ENCODE results near the gene C12orf54. TPM values are rescaled to one million over a fixed set of nuclear protein-coding genes. Genes with fewer than 3 reads are reported as not detected.

C12orf54 gene
- total and polyA plus RNA-seq, 10 of the 15 experiments (the other 5 are each of a cell fraction or from before 2014, with no cell fraction given): 0.79 to 7.8 (median 4.2) TPM

DNA sequence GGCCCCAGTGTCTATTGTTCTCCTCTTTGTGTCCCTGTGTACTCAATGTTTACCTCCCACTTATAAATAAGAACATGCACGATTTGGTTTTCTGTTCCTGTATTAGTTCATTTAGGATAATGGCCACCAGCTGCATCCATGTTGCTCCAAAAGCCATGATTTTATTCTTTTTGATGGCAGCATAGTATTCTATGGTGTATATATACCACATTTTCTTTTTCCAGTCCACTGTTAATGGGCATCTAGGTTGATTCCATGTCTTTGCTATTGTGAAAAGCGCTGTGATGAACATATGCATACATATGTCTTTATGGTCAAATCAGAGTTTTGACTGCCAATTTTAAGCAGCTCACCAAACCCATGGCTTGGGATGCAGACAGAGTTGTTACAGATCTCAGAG is 27.2 kb upstream of the C12orf54 start:
- POLR2A ChIA-PET: no interaction called here
- RAD21 ChIA-PET (ENCODE audit: unreplicated experiment): no interaction called here
- H3K4me2 ChIP-seq (ENCODE audit: control insufficient read depth, insufficient read depth): no peak overlapping the region
- H3K9ac ChIP-seq (ENCODE audit: control insufficient read depth, insufficient read depth, low read length): no peak overlapping the region
- no peaks in the 10 kb centered on the region for H3K79me2 ChIP-seq (ENCODE audit: control insufficient read depth, insufficient read depth, low read length)
- ATAC-seq (no peak), DNase-seq (ENCODE audit: low read depth, low spot score) (no peak), FAIRE-seq (no peak)
- intact Hi-C loops (cut with micrococcal nuclease; ENCODE audit: unreplicated experiment): loop anchor here (5.0 to 10.0 kb wide), 2 partner anchors 72 to 160 kb away; partner anchors contain the start of gene OR8S1
- no peaks in the 10 kb centered on the region for H3K27me3 ChIP-seq (replicated peaks in 1 of 2; ENCODE audit: control insufficient read depth in 2 of 2, insufficient read depth in 2 of 2, low read length in 1 of 2)
- no peaks in the 10 kb centered on the region for H4K20me1 ChIP-seq (ENCODE audit: control insufficient read depth, insufficient read depth)
- H3K27ac ChIP-seq (ENCODE audit: control insufficient read depth, insufficient read depth): no peak overlapping the region
- SMC1A ChIA-PET (ENCODE audit: uncharacterized antibody, unreplicated experiment): interaction anchor here (0.9 to 1.8 kb wide), 3 partner anchors 9 to 163 kb away, joined by 4 to 6 read pairs (median 4); no protein-coding TSS in a partner anchor
- H3K9me3 ChIP-seq (replicated peaks; ENCODE audit: control insufficient read depth, insufficient read depth, low read length): no peaks in the 10 kb centered on the region
- WGBS (ENCODE audit: insufficient coverage, insufficient replicate concordance, low lambda C conversion rate, missing lambda C conversion rate): 19% methylated on average over 2 of the region's 2 CpGs
- TF ChIP-seq NFIC (IDR thresholded peaks at IDR 0.05; ENCODE audit: low read depth, low read length) (no peak), SIN3A (IDR thresholded peaks at IDR 0.05; ENCODE audit: low read depth, low read length) (no peak), FOS (IDR thresholded peaks at IDR 0.05; ENCODE audit: borderline replicate concordance, extremely low read depth, insufficient read length) (no peak), HDGF (IDR thresholded peaks at IDR 0.05) (no peak), MXI1 (IDR thresholded peaks at IDR 0.05; ENCODE audit: low read depth, low read length) (no peak), BRCA1 (IDR thresholded peaks at IDR 0.05; ENCODE audit: low read depth, low read length) (no peak), PAX5 (IDR thresholded peaks at IDR 0.05; ENCODE audit: borderline replicate concordance, low read depth, low read length) (no peak), SUZ12 (IDR thresholded peaks at IDR 0.05; ENCODE audit: unreplicated experiment) (no peak)
- TF ChIP-seq, protein P1, sequence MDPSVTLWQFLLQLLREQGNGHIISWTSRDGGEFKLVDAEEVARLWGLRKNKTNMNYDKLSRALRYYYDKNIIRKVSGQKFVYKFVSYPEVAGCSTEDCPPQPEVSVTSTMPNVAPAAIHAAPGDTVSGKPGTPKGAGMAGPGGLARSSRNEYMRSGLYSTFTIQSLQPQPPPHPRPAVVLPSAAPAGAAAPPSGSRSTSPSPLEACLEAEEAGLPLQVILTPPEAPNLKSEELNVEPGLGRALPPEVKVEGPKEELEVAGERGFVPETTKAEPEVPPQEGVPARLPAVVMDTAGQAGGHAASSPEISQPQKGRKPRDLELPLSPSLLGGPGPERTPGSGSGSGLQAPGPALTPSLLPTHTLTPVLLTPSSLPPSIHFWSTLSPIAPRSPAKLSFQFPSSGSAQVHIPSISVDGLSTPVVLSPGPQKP (IDR thresholded peaks at IDR 0.05; ENCODE audit: low read depth, low read length): no peak
- TF ChIP-seq, protein P2, sequence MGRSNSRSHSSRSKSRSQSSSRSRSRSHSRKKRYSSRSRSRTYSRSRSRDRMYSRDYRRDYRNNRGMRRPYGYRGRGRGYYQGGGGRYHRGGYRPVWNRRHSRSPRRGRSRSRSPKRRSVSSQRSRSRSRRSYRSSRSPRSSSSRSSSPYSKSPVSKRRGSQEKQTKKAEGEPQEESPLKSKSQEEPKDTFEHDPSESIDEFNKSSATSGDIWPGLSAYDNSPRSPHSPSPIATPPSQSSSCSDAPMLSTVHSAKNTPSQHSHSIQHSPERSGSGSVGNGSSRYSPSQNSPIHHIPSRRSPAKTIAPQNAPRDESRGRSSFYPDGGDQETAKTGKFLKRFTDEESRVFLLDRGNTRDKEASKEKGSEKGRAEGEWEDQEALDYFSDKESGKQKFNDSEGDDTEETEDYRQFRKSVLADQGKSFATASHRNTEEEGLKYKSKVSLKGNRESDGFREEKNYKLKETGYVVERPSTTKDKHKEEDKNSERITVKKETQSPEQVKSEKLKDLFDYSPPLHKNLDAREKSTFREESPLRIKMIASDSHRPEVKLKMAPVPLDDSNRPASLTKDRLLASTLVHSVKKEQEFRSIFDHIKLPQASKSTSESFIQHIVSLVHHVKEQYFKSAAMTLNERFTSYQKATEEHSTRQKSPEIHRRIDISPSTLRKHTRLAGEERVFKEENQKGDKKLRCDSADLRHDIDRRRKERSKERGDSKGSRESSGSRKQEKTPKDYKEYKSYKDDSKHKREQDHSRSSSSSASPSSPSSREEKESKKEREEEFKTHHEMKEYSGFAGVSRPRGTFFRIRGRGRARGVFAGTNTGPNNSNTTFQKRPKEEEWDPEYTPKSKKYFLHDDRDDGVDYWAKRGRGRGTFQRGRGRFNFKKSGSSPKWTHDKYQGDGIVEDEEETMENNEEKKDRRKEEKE (IDR thresholded peaks at IDR 0.05): no peak
- TF ChIP-seq, protein P3, sequence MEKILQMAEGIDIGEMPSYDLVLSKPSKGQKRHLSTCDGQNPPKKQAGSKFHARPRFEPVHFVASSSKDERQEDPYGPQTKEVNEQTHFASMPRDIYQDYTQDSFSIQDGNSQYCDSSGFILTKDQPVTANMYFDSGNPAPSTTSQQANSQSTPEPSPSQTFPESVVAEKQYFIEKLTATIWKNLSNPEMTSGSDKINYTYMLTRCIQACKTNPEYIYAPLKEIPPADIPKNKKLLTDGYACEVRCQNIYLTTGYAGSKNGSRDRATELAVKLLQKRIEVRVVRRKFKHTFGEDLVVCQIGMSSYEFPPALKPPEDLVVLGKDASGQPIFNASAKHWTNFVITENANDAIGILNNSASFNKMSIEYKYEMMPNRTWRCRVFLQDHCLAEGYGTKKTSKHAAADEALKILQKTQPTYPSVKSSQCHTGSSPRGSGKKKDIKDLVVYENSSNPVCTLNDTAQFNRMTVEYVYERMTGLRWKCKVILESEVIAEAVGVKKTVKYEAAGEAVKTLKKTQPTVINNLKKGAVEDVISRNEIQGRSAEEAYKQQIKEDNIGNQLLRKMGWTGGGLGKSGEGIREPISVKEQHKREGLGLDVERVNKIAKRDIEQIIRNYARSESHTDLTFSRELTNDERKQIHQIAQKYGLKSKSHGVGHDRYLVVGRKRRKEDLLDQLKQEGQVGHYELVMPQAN (conservative IDR thresholded peaks at IDR 0.05): no peak
- TF ChIP-seq, protein P4, sequence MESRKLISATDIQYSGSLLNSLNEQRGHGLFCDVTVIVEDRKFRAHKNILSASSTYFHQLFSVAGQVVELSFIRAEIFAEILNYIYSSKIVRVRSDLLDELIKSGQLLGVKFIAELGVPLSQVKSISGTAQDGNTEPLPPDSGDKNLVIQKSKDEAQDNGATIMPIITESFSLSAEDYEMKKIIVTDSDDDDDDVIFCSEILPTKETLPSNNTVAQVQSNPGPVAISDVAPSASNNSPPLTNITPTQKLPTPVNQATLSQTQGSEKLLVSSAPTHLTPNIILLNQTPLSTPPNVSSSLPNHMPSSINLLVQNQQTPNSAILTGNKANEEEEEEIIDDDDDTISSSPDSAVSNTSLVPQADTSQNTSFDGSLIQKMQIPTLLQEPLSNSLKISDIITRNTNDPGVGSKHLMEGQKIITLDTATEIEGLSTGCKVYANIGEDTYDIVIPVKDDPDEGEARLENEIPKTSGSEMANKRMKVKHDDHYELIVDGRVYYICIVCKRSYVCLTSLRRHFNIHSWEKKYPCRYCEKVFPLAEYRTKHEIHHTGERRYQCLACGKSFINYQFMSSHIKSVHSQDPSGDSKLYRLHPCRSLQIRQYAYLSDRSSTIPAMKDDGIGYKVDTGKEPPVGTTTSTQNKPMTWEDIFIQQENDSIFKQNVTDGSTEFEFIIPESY (IDR thresholded peaks at IDR 0.05): no peak
- H3K36me3 ChIP-seq (ENCODE audit: control insufficient read depth in 2 of 2, insufficient read depth in 2 of 2, low read length in 1 of 2): no peaks in the 10 kb centered on the region
- no peak overlapping the region for H2AFZ ChIP-seq (ENCODE audit: control insufficient read depth, low read depth, low read length)
- H3K4me1 ChIP-seq (ENCODE audit: control insufficient read depth, insufficient read depth, low read length): no peaks in the 10 kb centered on the region
- CTCF ChIA-PET: no interaction called here
- no peak overlapping the region for H3K4me3 ChIP-seq
- BruUV-seq (replicated peaks): no TSS peak
- in situ Hi-C loops (cut with MboI): no loop called here
